8988T (cell line): ENCODE measurements around the gene SEPTIN11.
"Not testable (repeated sequence)": the region's sequence is repeated elsewhere in the genome, so short reads cannot be mapped to it uniquely, and the experiment has no call there.

Experiments used
- DNase-seq: peaks from one replicate; pipeline ENCODE4 v3.0.0; 2011

SEPTIN11 gene

GRCh38 chr4:76952656-76953582, 3.4 kb downstream of the SEPTIN11 start:
- no peak for DNase-seq

GRCh38 chr4:76953956-76954355, 4.4 kb downstream of the SEPTIN11 start:
- no peak for DNase-seq

GRCh38 chr4:76954489-76954888, 4.9 kb downstream of the SEPTIN11 start:
- DNase-seq: no peak

- no peak for DNase-seq
Observed at GRCh38 chr4:76955182-76955581, 5.6 kb downstream of the SEPTIN11 start.

GRCh38 chr4:76957004-76957738, 7.6 kb downstream of the SEPTIN11 start:
- DNase-seq: no peak

GRCh38 chr4:76958891-76959290, 9.3 kb downstream of the SEPTIN11 start:
- DNase-seq: no peak

GRCh38 chr4:76960014-76960413, 10.5 kb downstream of the SEPTIN11 start:
- no peak for DNase-seq

- DNase-seq: no peak
Observed at GRCh38 chr4:76962406-76963130, 13.0 kb downstream of the SEPTIN11 start.

GRCh38 chr4:76963131-76963750, 13.7 kb downstream of the SEPTIN11 start:
- DNase-seq: no peak

GRCh38 chr4:76963927-76964326, 14.4 kb downstream of the SEPTIN11 start:
- DNase-seq: not testable (repeated sequence)

GRCh38 chr4:76964769-76965168, 15.2 kb downstream of the SEPTIN11 start:
- no peak for DNase-seq

GRCh38 chr4:76965866-76966579, 16.5 kb downstream of the SEPTIN11 start:
- no peak for DNase-seq

GRCh38 chr4:76968937-76969336, 19.4 kb downstream of the SEPTIN11 start:
- DNase-seq: no peak

- DNase-seq: no peak
Observed at GRCh38 chr4:76969495-76969894, 19.9 kb downstream of the SEPTIN11 start.

GRCh38 chr4:76969941-76970529, 20.5 kb downstream of the SEPTIN11 start:
- DNase-seq: no peak

- DNase-seq: no peak
Observed at GRCh38 chr4:76972306-76972705, 22.8 kb downstream of the SEPTIN11 start.

GRCh38 chr4:76974150-76974549, 24.6 kb downstream of the SEPTIN11 start:
- DNase-seq: no peak

GRCh38 chr4:76977113-76977512, 27.6 kb downstream of the SEPTIN11 start:
- no peak for DNase-seq

GRCh38 chr4:76977736-76978350, 28.3 kb downstream of the SEPTIN11 start:
- no peak for DNase-seq

GRCh38 chr4:76979236-76979635, 29.7 kb downstream of the SEPTIN11 start:
- no peak for DNase-seq

GRCh38 chr4:76980261-76980660, 30.7 kb downstream of the SEPTIN11 start:
- no peak for DNase-seq
